Adrenal gland (tissue), 12 donors: Measurements from ENCODE around the gene SARNP. TPM values are rescaled to one million over a fixed set of nuclear protein-coding genes. Genes with fewer than 3 reads are reported as not detected.
A peak's percentile ranks its signal among the peaks of the same experiment; 100 is the strongest.
"Not testable (repeated sequence)": the region's sequence is repeated elsewhere in the genome, so short reads cannot be mapped to it uniquely, and the experiment has no call there.

Experiments used
- DNase-seq, 7 donors: peaks; one replicate each; pipeline ENCODE4 v3.0.0-alpha.2; 2019 to 2020
- H3K27ac ChIP-seq, 5 donors: fragments of 200-600 bp; sonication (generic) in 4 of 5; 1 replicate in 3 of 5; 2 replicates in 2 of 5; pipeline versions ENCODE4 v1.5.1 to v1.8.0; 2016 to 2020; ENCODE audit warnings: mild to moderate bottlenecking in 1 of 5
- H3K27me3 ChIP-seq: fragments of 200-600 bp; 2 replicates; pipeline ENCODE4 v1.8.0; 2021
- H3K36me3 ChIP-seq, 2 donors: fragments of 200-600 bp; replicated peaks in 1 of 2; 1 replicate in 1 of 2; 2 replicates in 1 of 2; pipeline versions ENCODE4 v1.5.1 to v1.8.0; 2018 to 2022
- H3K4me1 ChIP-seq, 2 donors: fragments of 200-600 bp; replicated peaks in 1 of 2; 1 replicate in 1 of 2; 2 replicates in 1 of 2; pipeline versions ENCODE4 v1.5.1 to v1.8.0; 2018 to 2021
- H3K4me3 ChIP-seq, 4 donors: fragments of 200-600 bp; sonication (generic) in 3 of 4; one replicate each; pipeline ENCODE4 v1.5.1; 2016 to 2018
- H3K9me3 ChIP-seq, 3 donors: fragments of 200-600 bp; sonication (generic) in 1 of 3; replicated peaks in 1 of 3; 1 replicate in 2 of 3; 2 replicates in 1 of 3; pipeline versions ENCODE4 v1.5.1 to v1.8.0; 2016 to 2021
- CTCF ChIP-seq, 6 experiments: fragments of 450-650 bp in 4 of 6; fragments of 200-600 bp in 2 of 6; sonication (generic) in 1 of 6; IDR thresholded peaks; 1 replicate in 5 of 6; 2 replicates in 1 of 6; pipeline versions ENCODE4 v1.5.1 to v1.8.0; 2016 to 2021; ENCODE audit warnings: antibody characterized with exemption in 6 of 6, mild to moderate bottlenecking in 2 of 6, moderate library complexity in 1 of 6
- POLR2A ChIP-seq, 2 donors: fragments of 450-650 bp; IDR thresholded peaks; one replicate each; pipeline ENCODE4 v1.6.1; 2017; ENCODE audit warnings: antibody characterized with exemption in 2 of 2, mild to moderate bottlenecking in 2 of 2, moderate library complexity in 1 of 2
- WGBS, 4 donors: extraction: QIAGEN DNeasy Blood & Tissue Kit in 2 of 4; methylation state at CpG; one replicate each; pipeline versions ENCODE4 v1.1.5 to v1.1.7; 2013 to 2017; 5-methylcytosine and 5-hydroxymethylcytosine counted together
- intact Hi-C, 2 donors: fragments of 100-400 bp; cut with DNase I; formaldehyde crosslinking; loops; one replicate each; pipeline versions ENCODE4 v1.14.1 to v1.15.0; 2022 to 2023
- polyA plus RNA-seq, 3 donors: library from polyadenylated mRNA; stranded (reverse); fragments of 200-250 nt in 2 of 3; fragments of 350-450 nt in 1 of 3; fragmentation: Illumina TruSeq in 1 of 3; extraction: RNeasy Lipid Tissue Mini Kit (QIAGEN cat#74804) in 1 of 3; gene quantifications; one replicate each; pipeline ENCODE4 v1.2.3, GENCODE V29; 2013 to 2014
- total RNA-seq, 9 donors: library from RNA; depleted of rRNA in 4 of 9; stranded (reverse); fragments of >200 nt in 4 of 9; fragments of 120-200 nt in 1 of 9; fragmentation: NEBNext Ultra II Directional in 1 of 9; extraction: Animal tissue kit (Norgen Biotek cat#: 25700) in 1 of 9; gene quantifications; one replicate each; pipeline versions ENCODE4 v1.1.0 to v1.2.4, GENCODE V29; 2013 to 2023
- donor health status: healthy with polysubstance abuse.
- donor health status: Bipolar disorder and iron deficiency.
- donor health status: DM: yes; HTN: yes; CAD: no.
- donor health status: DM: no; HTN: no; CAD: no.
- donor health status: DM: no; HTN: no; CAD: no.
- donor health status: DM: yes; HTN: yes; CAD: no.

SARNP gene
- total and polyA plus RNA-seq, 12 donors: 23.2 to 148 (median 59.2) TPM

- TF ChIP-seq CTCF (IDR thresholded peaks at IDR 0.05) (no peak), POLR2A (IDR thresholded peaks at IDR 0.05) (no peak)
- H3K36me3 ChIP-seq: no peaks in the 10 kb centered on the region
- no peaks in the 10 kb centered on the region for H3K27me3 ChIP-seq
- intact Hi-C loops: no loop called here
- no peaks in the 10 kb centered on the region for H3K4me1 ChIP-seq
- H3K4me3 ChIP-seq: no peak overlapping the region
- WGBS, 4 donors: 76 to 100% (median 90%) methylated on average over 2 to 3 of the region's 3 CpGs
- no peaks in the 10 kb centered on the region for H3K9me3 ChIP-seq
- no peak for DNase-seq
- no peak overlapping the region for H3K27ac ChIP-seq
These were observed 20.8 kb upstream of the SARNP start for GRCh38 chr12:55838361-55838760.

GRCh38 chr12:55834400-55834799 lies 16.9 kb upstream of the SARNP start:
- H3K27ac ChIP-seq, intact Hi-C loops, H3K4me3 ChIP-seq, DNase-seq, H3K9me3 ChIP-seq, H3K27me3 ChIP-seq, H3K36me3 ChIP-seq: not testable (repeated sequence)
- peaks cover 10% of the 10 kb centered on the region in 2 donors for H3K4me1 ChIP-seq
- WGBS, 4 donors: 82 to 100% (median 90%) methylated on average over 2 to 6 of the region's 6 CpGs

- no peak for DNase-seq
- Histone ChIP-seq H3K4me3 (no peak overlapping the region), H3K9me3 (no peaks in the 10 kb centered on the region), H3K36me3 (no peaks in the 10 kb centered on the region), H3K27ac (no peak overlapping the region), H3K27me3 (no peaks in the 10 kb centered on the region), H3K4me1 (peaks cover 13 to 19% of the 10 kb centered on the region in 2 donors)
- WGBS, 4 donors: 91 to 100% (median 94%) methylated on average over 1 to 10 of the region's 10 CpGs
- TF ChIP-seq POLR2A (IDR thresholded peaks at IDR 0.05) (no peak), CTCF (IDR thresholded peaks at IDR 0.05) (no peak)
- intact Hi-C loops: no loop called here
These were observed 15.5 kb upstream of the SARNP start for GRCh38 chr12:55833056-55833455.

- no peaks in the 10 kb centered on the region for H3K27me3 ChIP-seq
- TF ChIP-seq POLR2A (IDR thresholded peaks at IDR 0.05): no peak
- TF ChIP-seq CTCF (IDR thresholded peaks at IDR 0.05): no peak
- WGBS, 4 donors: 45 to 70% (median 57%) methylated on average over 1 of the region's 1 CpG
- H3K4me1 ChIP-seq: peaks cover 20 to 34% of the 10 kb centered on the region in 2 donors
- intact Hi-C loops: no loop called here
- peak overlapping the region in 2 of 5 donors; percentile 74 to 92 for H3K27ac ChIP-seq
- H3K9me3 ChIP-seq: no peaks in the 10 kb centered on the region
- no peak for DNase-seq
- H3K36me3 ChIP-seq: no peaks in the 10 kb centered on the region
- peak overlapping the region in 1 of 4 donors; percentile 71 for H3K4me3 ChIP-seq
These were observed 13.9 kb upstream of the SARNP start for GRCh38 chr12:55831447-55831815.
